ENCODE data around the gene RBM47.
A peak's percentile ranks its signal among the peaks of the same experiment; 100 is the strongest.

Gene RBM47

GRCh38 chr4:40506066-40506465 is 123.6 kb downstream of the RBM47 start:
- no peak overlapping the region for H3K27ac ChIP-seq (replicated peaks)
- H3K4me3 ChIP-seq (replicated peaks; ENCODE audit: insufficient read depth, low read length), result no peak overlapping the region

GRCh38 chr4:40502934-40503333 is 126.7 kb downstream of the RBM47 start:
- Histone ChIP-seq H3K27ac (replicated peaks) (peak overlapping the region; percentile 41; the same call in 1 of the 2 replicates), H3K4me3 (replicated peaks; ENCODE audit: insufficient read depth, low read length) (no peak overlapping the region), H3K27me3 (ENCODE audit: insufficient read depth, poor library complexity, severe bottlenecking) (no peaks in the 10 kb centered on the region)
- peak; percentile 45; the same call in 1 of the 2 replicates for TF ChIP-seq SPI1 (IDR thresholded peaks at IDR 0.05; ENCODE audit: borderline replicate concordance, low read depth)
- no peak for TF ChIP-seq CTCF (IDR thresholded peaks at IDR 0.05; ENCODE audit: insufficient read depth, low read length)
- peak in 1 of 2 experiments; percentile 37 for DNase-seq (ENCODE audit: low read depth in 1 of 2, low spot score in 1 of 2)

More at GRCh38 chr4:40506066-40506465, 123.6 kb downstream of the RBM47 start:
- H3K27me3 ChIP-seq (ENCODE audit: insufficient read depth, poor library complexity, severe bottlenecking), result no peaks in the 10 kb centered on the region
- DNase-seq (ENCODE audit: low read depth in 1 of 2, low spot score in 1 of 2), result no peak
- no peak for TF ChIP-seq CTCF (IDR thresholded peaks at IDR 0.05; ENCODE audit: insufficient read depth, low read length)
- TF ChIP-seq POLR2AphosphoS5 (IDR thresholded peaks at IDR 0.05; ENCODE audit: low read depth), result no peak
- no peak for TF ChIP-seq GABPA (IDR thresholded peaks at IDR 0.05; ENCODE audit: low read depth)
- no peak for TF ChIP-seq SPI1 (IDR thresholded peaks at IDR 0.05; ENCODE audit: borderline replicate concordance, low read depth)
- TF ChIP-seq REST (IDR thresholded peaks at IDR 0.05; ENCODE audit: insufficient replicate concordance, low read depth), result no peak

- DNase-seq (ENCODE audit: low read depth in 1 of 2, low spot score in 1 of 2), result peak in 1 of 2 experiments; percentile 41
- no peak overlapping the region for H3K4me3 ChIP-seq (replicated peaks; ENCODE audit: insufficient read depth, low read length)
Measured at GRCh38 chr4:40502220-40502619, 127.4 kb downstream of the RBM47 start.

More at GRCh38 chr4:40502220-40502619, 127.4 kb downstream of the RBM47 start:
- Histone ChIP-seq H3K27me3 (ENCODE audit: insufficient read depth, poor library complexity, severe bottlenecking) (no peaks in the 10 kb centered on the region), H3K27ac (replicated peaks) (peak overlapping the region; percentile 41)
- TF ChIP-seq CTCF (IDR thresholded peaks at IDR 0.05; ENCODE audit: insufficient read depth, low read length), result no peak
- no peak for TF ChIP-seq POLR2AphosphoS5 (IDR thresholded peaks at IDR 0.05; ENCODE audit: low read depth)
- TF ChIP-seq GABPA (IDR thresholded peaks at IDR 0.05; ENCODE audit: low read depth), result peak; percentile 75
- peak; percentile 83 for TF ChIP-seq SPI1 (IDR thresholded peaks at IDR 0.05; ENCODE audit: borderline replicate concordance, low read depth)
- no peak for TF ChIP-seq REST (IDR thresholded peaks at IDR 0.05; ENCODE audit: insufficient replicate concordance, low read depth)
